Endothelial cell of umbilical vein (primary cell): ENCODE measurements around the gene SEZ6L2. TPM values are rescaled to one million over a fixed set of nuclear protein-coding genes. Genes with fewer than 3 reads are reported as not detected.

Source experiments
- BruUV-seq: library from RNA; stranded (reverse); fragments of 400-500 nt; replicated peaks from 2 replicates; lab custom pipeline; 2021; lab: Mats Ljungman, UMichigan
- CTCF ChIA-PET: fragments of 300-600, 350-600 bp; sonication (Branson Sonifier 250); formaldehyde crosslinking; loops from one replicate; lab custom pipeline; 2021; ENCODE audit warnings: antibody characterized with exemption, inconsistent platforms; lab: Charles Lee
- POLR2A ChIA-PET: fragments of 300-600, 350-600 bp; sonication (Branson Sonifier 250); formaldehyde crosslinking; loops from one replicate; lab custom pipeline; 2021; ENCODE audit warnings: antibody characterized with exemption, inconsistent platforms; lab: Charles Lee
- DNase-seq: peaks from one replicate; pipeline ENCODE4 v3.0.0-alpha.2; 2011; ENCODE audit warnings: low read depth, low spot score
- FAIRE-seq: peaks from 2 replicates; lab custom pipeline; 2011; peaks lifted over from hg19 to GRCh38; lab: Jason Lieb, UNC
- H2AFZ ChIP-seq: 2 replicates; pipeline ENCODE4 v1.6.0; 2012; ENCODE audit warnings: low read depth, low read length, control low read depth, inconsistent platforms
- H3K27ac ChIP-seq: 2 replicates; pipeline ENCODE4 v1.5.1; 2011; ENCODE audit warnings: low read depth, mild to moderate bottlenecking, control low read depth, low read length, moderate library complexity; ENCODE audit not compliant: insufficient read depth
- H3K27me3 ChIP-seq, 2 experiments: 2 replicates each; pipeline versions ENCODE4 v1.6.0 to v1.6.1; 2011; ENCODE audit warnings: low read length in 2 of 2, mixed read lengths in 1 of 2; ENCODE audit not compliant: control insufficient read depth in 2 of 2, insufficient read depth in 2 of 2
- H3K36me3 ChIP-seq, 2 experiments: 2 replicates in 1 of 2; 3 replicates in 1 of 2; pipeline ENCODE4 v1.5.1; 2011; ENCODE audit warnings: low read length in 2 of 2, mild to moderate bottlenecking in 1 of 2, moderate library complexity in 1 of 2; ENCODE audit not compliant: control insufficient read depth in 2 of 2, insufficient read depth in 2 of 2; ENCODE audit errors: extremely low read depth in 1 of 2
- H3K4me1 ChIP-seq: 3 replicates; pipeline ENCODE4 v1.5.1; 2011; ENCODE audit warnings: mild to moderate bottlenecking, low read length; ENCODE audit not compliant: control insufficient read depth, insufficient read depth; ENCODE audit errors: extremely low read depth
- H3K4me2 ChIP-seq: 2 replicates; pipeline ENCODE4 v1.6.1; 2011; ENCODE audit warnings: low read length, control low read depth, mixed read lengths; ENCODE audit not compliant: insufficient read depth
- H3K4me3 ChIP-seq, 3 experiments: fragments of 200-600 bp in 1 of 3; sonication (generic), shearing (Covaris generic) in 1 of 3; replicated peaks in 1 of 3; 2 replicates each; pipeline ENCODE4 v1.5.1; 2011 to 2016; ENCODE audit warnings: control low read depth in 3 of 3, low read length in 3 of 3, mild to moderate bottlenecking in 2 of 3, inconsistent platforms in 1 of 3, low read depth in 1 of 3, moderate library complexity in 1 of 3; ENCODE audit not compliant: insufficient read depth in 1 of 3
- H3K79me2 ChIP-seq: 2 replicates; pipeline ENCODE4 v1.6.0; 2012; ENCODE audit warnings: low read length, inconsistent platforms; ENCODE audit not compliant: control insufficient read depth, insufficient read depth
- H3K9ac ChIP-seq: replicated peaks from 2 replicates; pipeline ENCODE3; 2011; ENCODE audit warnings: low read length, control low read depth; ENCODE audit not compliant: insufficient read depth; ENCODE audit errors: extremely low read depth
- H3K9me1 ChIP-seq: replicated peaks from 3 replicates; pipeline ENCODE4 v1.6.0; 2011; ENCODE audit warnings: mild to moderate bottlenecking, low read length; ENCODE audit not compliant: control insufficient read depth, insufficient read depth; ENCODE audit errors: extremely low read depth
- H3K9me3 ChIP-seq: replicated peaks from 2 replicates; pipeline ENCODE4 v1.5.1; 2012; ENCODE audit warnings: low read length, inconsistent platforms; ENCODE audit not compliant: control insufficient read depth, insufficient read depth
- H4K20me1 ChIP-seq: replicated peaks from 2 replicates; pipeline ENCODE3; 2011; ENCODE audit warnings: mild to moderate bottlenecking, low read length; ENCODE audit not compliant: control insufficient read depth, insufficient read depth; ENCODE audit errors: extremely low read depth
- EZH2 ChIP-seq: IDR thresholded peaks from 2 replicates; pipeline ENCODE4 v1.6.1; 2012; ENCODE audit warnings: borderline replicate concordance, low read depth, mild to moderate bottlenecking, moderate library complexity, low read length, inconsistent platforms; ENCODE audit not compliant: severe bottlenecking
- FOS ChIP-seq: IDR thresholded peaks from 2 replicates; pipeline ENCODE4 v1.6.1; 2011; ENCODE audit warnings: mild to moderate bottlenecking, low read length, moderate library complexity, borderline replicate concordance; ENCODE audit not compliant: insufficient read depth
- GATA2 ChIP-seq: IDR thresholded peaks from 2 replicates; pipeline ENCODE4 v1.7.0; 2011; ENCODE audit warnings: low read depth, mild to moderate bottlenecking, moderate library complexity, mixed read lengths, low read length; ENCODE audit not compliant: insufficient read length, insufficient read depth
- JUN ChIP-seq: IDR thresholded peaks from 2 replicates; pipeline ENCODE4 v1.6.1; 2011; ENCODE audit warnings: borderline replicate concordance, low read depth; ENCODE audit not compliant: insufficient read length, insufficient read depth
- MAX ChIP-seq: IDR thresholded peaks from 2 replicates; pipeline ENCODE4 v1.6.1; 2011; ENCODE audit not compliant: insufficient read depth, insufficient read length
- MYC ChIP-seq: IDR thresholded peaks from one replicate; pipeline ENCODE4 v1.6.1; 2011; ENCODE audit warnings: mild to moderate bottlenecking, low read depth, low read length
- POLR2A ChIP-seq: IDR thresholded peaks from 2 replicates; pipeline ENCODE4 v1.6.1; 2012; ENCODE audit warnings: low read depth, mild to moderate bottlenecking, control low read depth, low read length
- POLR2AphosphoS5 ChIP-seq: IDR thresholded peaks from 2 replicates; pipeline ENCODE4 v1.6.1; 2012; ENCODE audit warnings: low read depth, mild to moderate bottlenecking, control low read depth, low read length, moderate library complexity; ENCODE audit not compliant: insufficient read depth
- dilution Hi-C: fragments of 300-500 bp; cut with MboI; formaldehyde crosslinking; loops from one replicate; pipeline ENCODE4 v1.15.0; 2019; ENCODE audit warnings: low sequenced_read_pairs; ENCODE audit not compliant: extremely low pct_ligation_motif_present
- intact Hi-C: fragments of 100-400 bp; cut with micrococcal nuclease; formaldehyde crosslinking; loops from one replicate; pipeline ENCODE4 v1.10.0; 2022
- polyA plus RNA-seq, 4 experiments: library from polyadenylated mRNA; depleted of rRNA in 3 of 4; stranded (reverse) in 3 of 4; unstranded in 1 of 4; fragments of >200 nt; gene quantifications; 2 replicates each; pipeline versions ENCODE4 v1.2.1 to v1.2.3, GENCODE V29; 2011 to 2012; ENCODE audit warnings: missing spikeins in 1 of 4
- total RNA-seq: library from RNA; stranded (reverse); gene quantifications from 2 replicates; pipeline ENCODE4 v1.2.3, GENCODE V29; 2021
- TF ChIP-seq, protein P1 (sequence below), 2 donors: IDR thresholded peaks; 1 replicate in 1 of 2; 2 replicates in 1 of 2; pipeline ENCODE4 v1.5.1; 2011; ENCODE audit warnings: low read length in 2 of 2, mild to moderate bottlenecking in 2 of 2, moderate library complexity in 2 of 2, control low read depth in 1 of 2, inconsistent platforms in 1 of 2, low read depth in 1 of 2; ENCODE audit not compliant: insufficient read depth in 1 of 2; ENCODE audit errors: extremely low read depth in 1 of 2

Gene SEZ6L2
- total and polyA plus RNA-seq, 2 donors (not counting 3 experiments of a cell fraction or from before 2014, with no cell fraction given) = 2.4 to 4.5 TPM

GRCh38 chr16:29864205-29864604 lies 35.1 kb downstream of the SEZ6L2 start:
- CTCF ChIA-PET = interaction anchor here (0.7 to 1.1 kb wide), 2 partner anchors 16 to 142 kb away, joined by 4 to 5 read pairs; no protein-coding TSS in a partner anchor
- BruUV-seq = no TSS peak

More at GRCh38 chr16:29864205-29864604, 35.1 kb downstream of the SEZ6L2 start:
- no peak overlapping the region for H3K4me3 ChIP-seq
- peaks cover 7% of the 10 kb centered on the region for H3K4me1 ChIP-seq
- FAIRE-seq (no peak), DNase-seq (no peak)
- no peaks in the 10 kb centered on the region for H3K9me1 ChIP-seq
- no peak overlapping the region for H2AFZ ChIP-seq
- peaks cover 14% of the 10 kb centered on the region for H3K79me2 ChIP-seq
- TF ChIP-seq POLR2AphosphoS5 (no peak), MAX (no peak), EZH2 (no peak), MYC (no peak), POLR2A (no peak), GATA2 (no peak), FOS (no peak), JUN (no peak)
- TF ChIP-seq, protein P1, sequence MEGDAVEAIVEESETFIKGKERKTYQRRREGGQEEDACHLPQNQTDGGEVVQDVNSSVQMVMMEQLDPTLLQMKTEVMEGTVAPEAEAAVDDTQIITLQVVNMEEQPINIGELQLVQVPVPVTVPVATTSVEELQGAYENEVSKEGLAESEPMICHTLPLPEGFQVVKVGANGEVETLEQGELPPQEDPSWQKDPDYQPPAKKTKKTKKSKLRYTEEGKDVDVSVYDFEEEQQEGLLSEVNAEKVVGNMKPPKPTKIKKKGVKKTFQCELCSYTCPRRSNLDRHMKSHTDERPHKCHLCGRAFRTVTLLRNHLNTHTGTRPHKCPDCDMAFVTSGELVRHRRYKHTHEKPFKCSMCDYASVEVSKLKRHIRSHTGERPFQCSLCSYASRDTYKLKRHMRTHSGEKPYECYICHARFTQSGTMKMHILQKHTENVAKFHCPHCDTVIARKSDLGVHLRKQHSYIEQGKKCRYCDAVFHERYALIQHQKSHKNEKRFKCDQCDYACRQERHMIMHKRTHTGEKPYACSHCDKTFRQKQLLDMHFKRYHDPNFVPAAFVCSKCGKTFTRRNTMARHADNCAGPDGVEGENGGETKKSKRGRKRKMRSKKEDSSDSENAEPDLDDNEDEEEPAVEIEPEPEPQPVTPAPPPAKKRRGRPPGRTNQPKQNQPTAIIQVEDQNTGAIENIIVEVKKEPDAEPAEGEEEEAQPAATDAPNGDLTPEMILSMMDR (IDR thresholded peaks at IDR 0.05; ENCODE audit: extremely low read depth in 1 of 2, insufficient read depth in 1 of 2, low read depth in 1 of 2, low read length in 2 of 2) = no peak
- intact Hi-C loops = no loop called here
- no peak overlapping the region for H3K9ac ChIP-seq
- no peak overlapping the region for H3K27ac ChIP-seq
- no peaks in the 10 kb centered on the region for H4K20me1 ChIP-seq
- H3K4me2 ChIP-seq = no peak overlapping the region
- POLR2A ChIA-PET = no interaction called here
- dilution Hi-C loops = no loop called here
- peaks cover 0 to 14% of the 10 kb centered on the region in 2 experiments for H3K36me3 ChIP-seq
- H3K9me3 ChIP-seq = no peaks in the 10 kb centered on the region
- H3K27me3 ChIP-seq = no peaks in the 10 kb centered on the region
